Large intestine (tissue), 3 donors: ENCODE measurements around the gene MEIOB. TPM values are rescaled to one million over a fixed set of nuclear protein-coding genes. Genes with fewer than 3 reads are reported as not detected.
"Not testable (repeated sequence)": the region's sequence is repeated elsewhere in the genome, so short reads cannot be mapped to it uniquely, and the experiment has no call there.

Experiments used
- DNase-seq, 2 donors: peaks; one replicate each; pipeline versions ENCODE4 v3.0.0 to v3.0.0-alpha.2; 2013
- H3K27ac ChIP-seq: one replicate; pipeline ENCODE4 v1.5.1; 2013; ENCODE audit warnings: low read length
- H3K27me3 ChIP-seq: 2 replicates; pipeline ENCODE4 v1.6.1; 2013; ENCODE audit warnings: low read length; ENCODE audit not compliant: control insufficient read depth, insufficient read depth
- H3K36me3 ChIP-seq: 2 replicates; pipeline ENCODE4 v1.6.1; 2013; ENCODE audit warnings: low read length; ENCODE audit not compliant: control insufficient read depth, insufficient read depth
- H3K4me1 ChIP-seq: one replicate; pipeline ENCODE4 v1.6.1; 2013; ENCODE audit warnings: low read length; ENCODE audit not compliant: control insufficient read depth, insufficient read depth
- H3K4me3 ChIP-seq: one replicate; pipeline ENCODE4 v1.5.1; 2013; ENCODE audit warnings: low read length
- H3K9me3 ChIP-seq: one replicate; pipeline ENCODE4 v1.6.1; 2013; ENCODE audit warnings: mild to moderate bottlenecking, low read depth, low read length, moderate library complexity; ENCODE audit not compliant: control insufficient read depth
- WGBS: methylation state at CpG from one replicate; pipeline ENCODE4 v1.1.5; 2013; ENCODE audit warnings: low lambda C conversion rate; ENCODE audit not compliant: insufficient coverage; 5-methylcytosine and 5-hydroxymethylcytosine counted together
- polyA plus RNA-seq: library from polyadenylated mRNA; unstranded; fragments of 120-200 nt; gene quantifications from one replicate; pipeline ENCODE4 v1.2.1, GENCODE V29; 2013

MEIOB gene
- polyA plus RNA-seq, 1 donor: 0.54 TPM

GRCh38 chr16:1895949-1896675 lies 24.1 kb upstream of the MEIOB start:
- WGBS: no CpG with 5 or more reads among the region's 27 CpGs
- Histone ChIP-seq H3K4me3 (no peak overlapping the region), H3K9me3 (peaks cover 4% of the 10 kb centered on the region), H3K36me3 (no peaks in the 10 kb centered on the region), H3K27me3 (no peaks in the 10 kb centered on the region), H3K27ac (peak overlapping the region; percentile 46), H3K4me1 (peaks cover 34% of the 10 kb centered on the region)
- DNase-seq: peak in 1 of 2 donors; percentile 34

- DNase-seq: peak; percentile 68 to 84
- peaks cover 4% of the 10 kb centered on the region for H3K9me3 ChIP-seq
- H3K4me3 ChIP-seq: no peak overlapping the region
- peaks cover 26% of the 10 kb centered on the region for H3K4me1 ChIP-seq
- H3K27ac ChIP-seq: peak overlapping the region; percentile 46
- H3K36me3 ChIP-seq: no peaks in the 10 kb centered on the region
- no peaks in the 10 kb centered on the region for H3K27me3 ChIP-seq
- WGBS: 40% methylated on average over 1 of the region's 5 CpGs
Observed at GRCh38 chr16:1895068-1895467, 23.1 kb upstream of the MEIOB start.

GRCh38 chr16:1890708-1891050 lies 18.7 kb upstream of the MEIOB start:
- Histone ChIP-seq H3K9me3 (no peaks in the 10 kb centered on the region), H3K36me3 (no peaks in the 10 kb centered on the region), H3K4me1 (peaks cover 12% of the 10 kb centered on the region), H3K27me3 (no peaks in the 10 kb centered on the region), H3K27ac (no peak overlapping the region), H3K4me3 (no peak overlapping the region)
- no CpG with 5 or more reads among the region's 4 CpGs for WGBS
- DNase-seq: no peak

GRCh38 chr16:1890024-1890707 lies 18.2 kb upstream of the MEIOB start:
- no peaks in the 10 kb centered on the region for H3K27me3 ChIP-seq
- DNase-seq: no peak
- H3K4me1 ChIP-seq: peaks cover 9% of the 10 kb centered on the region

GRCh38 chr16:1887711-1888354 lies 15.9 kb upstream of the MEIOB start:
- no peaks in the 10 kb centered on the region for H3K9me3 ChIP-seq
- no peaks in the 10 kb centered on the region for H3K4me1 ChIP-seq
- no peak overlapping the region for H3K27ac ChIP-seq
- 80% methylated on average over 1 of the region's 14 CpGs for WGBS
- DNase-seq: no peak
- H3K4me3 ChIP-seq: no peak overlapping the region
- no peaks in the 10 kb centered on the region for H3K27me3 ChIP-seq
- H3K36me3 ChIP-seq: no peaks in the 10 kb centered on the region

More at GRCh38 chr16:1890024-1890707, 18.2 kb upstream of the MEIOB start:
- no peak overlapping the region for H3K27ac ChIP-seq
- no peaks in the 10 kb centered on the region for H3K36me3 ChIP-seq
- H3K9me3 ChIP-seq: no peaks in the 10 kb centered on the region
- no CpG with 5 or more reads among the region's 16 CpGs for WGBS
- H3K4me3 ChIP-seq: no peak overlapping the region

GRCh38 chr16:1884889-1885288 lies 12.9 kb upstream of the MEIOB start:
- no peak for DNase-seq
- no peaks in the 10 kb centered on the region for H3K9me3 ChIP-seq
- H3K4me1 ChIP-seq: no peaks in the 10 kb centered on the region
- H3K27ac ChIP-seq: no peak overlapping the region
- no peaks in the 10 kb centered on the region for H3K27me3 ChIP-seq
- H3K4me3 ChIP-seq: no peak overlapping the region
- H3K36me3 ChIP-seq: no peaks in the 10 kb centered on the region
- no CpG with 5 or more reads among the region's 5 CpGs for WGBS

- Histone ChIP-seq H3K36me3 (no peaks in the 10 kb centered on the region), H3K27me3 (no peaks in the 10 kb centered on the region), H3K9me3 (no peaks in the 10 kb centered on the region), H3K27ac (no peak overlapping the region), H3K4me3 (no peak overlapping the region), H3K4me1 (no peaks in the 10 kb centered on the region)
- DNase-seq: peak in 1 of 2 donors; percentile 38
- 30% methylated on average over 2 of the region's 13 CpGs for WGBS
Observed at GRCh38 chr16:1884155-1884760, 12.3 kb upstream of the MEIOB start.

- H3K27ac ChIP-seq: not testable (repeated sequence)
- peaks cover 11% of the 10 kb centered on the region for H3K27me3 ChIP-seq
- WGBS: no CpG with 5 or more reads among the region's 9 CpGs
Observed at GRCh38 chr16:1881172-1881571, 9.2 kb upstream of the MEIOB start.

GRCh38 chr16:1879477-1879876 lies 7.5 kb upstream of the MEIOB start:
- H3K4me3 ChIP-seq: no peak overlapping the region
- no peaks in the 10 kb centered on the region for H3K4me1 ChIP-seq
- peaks cover 16% of the 10 kb centered on the region for H3K27me3 ChIP-seq
- no peak for DNase-seq
- 17% methylated on average over 1 of the region's 2 CpGs for WGBS
- no peak overlapping the region for H3K27ac ChIP-seq
- no peaks in the 10 kb centered on the region for H3K36me3 ChIP-seq
- H3K9me3 ChIP-seq: no peaks in the 10 kb centered on the region

More at GRCh38 chr16:1881172-1881571, 9.2 kb upstream of the MEIOB start:
- H3K9me3 ChIP-seq, H3K4me3 ChIP-seq, H3K4me1 ChIP-seq, H3K36me3 ChIP-seq, DNase-seq: not testable (repeated sequence)

GRCh38 chr16:1878256-1878655 lies 6.3 kb upstream of the MEIOB start:
- no peaks in the 10 kb centered on the region for H3K36me3 ChIP-seq
- no peaks in the 10 kb centered on the region for H3K4me1 ChIP-seq
- no peak overlapping the region for H3K27ac ChIP-seq
- no peak for DNase-seq
- no peak overlapping the region for H3K4me3 ChIP-seq
- no CpG with 5 or more reads among the region's 5 CpGs for WGBS
- peaks cover 19% of the 10 kb centered on the region for H3K27me3 ChIP-seq
- H3K9me3 ChIP-seq: no peaks in the 10 kb centered on the region
